ENCODE results near the gene ITIH6. TPM values are rescaled to one million over a fixed set of nuclear protein-coding genes. Genes with fewer than 3 reads are reported as not detected.
"Not testable (repeated sequence)": the region's sequence is repeated elsewhere in the genome, so short reads cannot be mapped to it uniquely, and the experiment has no call there.

Gene ITIH6
- total RNA-seq, 3 donors from 2014 or later, result not detected

- DNase-seq, result peak in 1 of 3 donors; percentile 17
- H3K36me3 ChIP-seq (ENCODE audit: low read depth), result no peaks in the 10 kb centered on the region
- no peak overlapping the region for H3K4me3 ChIP-seq
- peak; percentile 25 for ATAC-seq
- no peak for TF ChIP-seq CTCF (IDR thresholded peaks at IDR 0.05)
- intact Hi-C loops (cut with DNase I, micrococcal nuclease), result no loop called here
- H3K4me1 ChIP-seq (ENCODE audit: low read depth), result no peaks in the 10 kb centered on the region
- no peaks in the 10 kb centered on the region for H3K9me3 ChIP-seq
These were observed 12.2 kb downstream of the ITIH6 start for GRCh38 chrX:54785901-54786300.

- intact Hi-C loops (cut with DNase I, micrococcal nuclease), result no loop called here
- no peak for DNase-seq
- H3K9me3 ChIP-seq, result no peaks in the 10 kb centered on the region
These were observed 20.9 kb downstream of the ITIH6 start for GRCh38 chrX:54776987-54777672.

GRCh38 chrX:54776061-54776460 is 22.0 kb downstream of the ITIH6 start:
- intact Hi-C loops (cut with DNase I, micrococcal nuclease), result no loop called here
- H3K4me3 ChIP-seq, result no peak overlapping the region
- ATAC-seq (no peak), DNase-seq (no peak)
- no peaks in the 10 kb centered on the region for H3K36me3 ChIP-seq (ENCODE audit: low read depth)
- H3K9me3 ChIP-seq, result no peaks in the 10 kb centered on the region
- H3K4me1 ChIP-seq (ENCODE audit: low read depth), result no peaks in the 10 kb centered on the region
- TF ChIP-seq CTCF (IDR thresholded peaks at IDR 0.05), result no peak

More at GRCh38 chrX:54776987-54777672, 20.9 kb downstream of the ITIH6 start:
- no peak for TF ChIP-seq CTCF (IDR thresholded peaks at IDR 0.05)
- Histone ChIP-seq H3K4me3 (no peak overlapping the region), H3K4me1 (ENCODE audit: low read depth) (no peaks in the 10 kb centered on the region), H3K36me3 (ENCODE audit: low read depth) (no peaks in the 10 kb centered on the region)
- ATAC-seq, result no peak

- peak; percentile 19 for ATAC-seq
- DNase-seq; intact Hi-C loops (cut with DNase I, micrococcal nuclease): not testable (repeated sequence)
These were observed 23.5 kb downstream of the ITIH6 start for GRCh38 chrX:54774391-54775094.

GRCh38 chrX:54758114-54759055 is 39.7 kb downstream of the ITIH6 start:
- Histone ChIP-seq H3K9me3 (no peaks in the 10 kb centered on the region), H3K36me3 (ENCODE audit: low read depth) (no peaks in the 10 kb centered on the region), H3K4me3 (no peak overlapping the region), H3K4me1 (ENCODE audit: low read depth) (no peaks in the 10 kb centered on the region)
- intact Hi-C loops (cut with DNase I, micrococcal nuclease), result no loop called here
- ATAC-seq, result no peak
- no peak for TF ChIP-seq CTCF (IDR thresholded peaks at IDR 0.05)
- no peak for DNase-seq

More at GRCh38 chrX:54774391-54775094, 23.5 kb downstream of the ITIH6 start:
- not testable (repeated sequence) for H3K4me1 ChIP-seq (ENCODE audit: low read depth); H3K9me3 ChIP-seq; H3K4me3 ChIP-seq; H3K36me3 ChIP-seq (ENCODE audit: low read depth)
